HG02943 (cell line): Measurements from ENCODE around the gene AKAP13.
"Not testable (repeated sequence)": the region's sequence is repeated elsewhere in the genome, so short reads cannot be mapped to it uniquely, and the experiment has no call there.

Experiments used
- ATAC-seq: cut with Tn5 transposase; IDR thresholded peaks from one replicate; pipeline ENCODE4 v1.9.1; 2021; ENCODE audit warnings: mild to moderate bottlenecking, low read depth, moderate library complexity; ENCODE audit not compliant: unreplicated experiment

AKAP13 gene

DNA sequence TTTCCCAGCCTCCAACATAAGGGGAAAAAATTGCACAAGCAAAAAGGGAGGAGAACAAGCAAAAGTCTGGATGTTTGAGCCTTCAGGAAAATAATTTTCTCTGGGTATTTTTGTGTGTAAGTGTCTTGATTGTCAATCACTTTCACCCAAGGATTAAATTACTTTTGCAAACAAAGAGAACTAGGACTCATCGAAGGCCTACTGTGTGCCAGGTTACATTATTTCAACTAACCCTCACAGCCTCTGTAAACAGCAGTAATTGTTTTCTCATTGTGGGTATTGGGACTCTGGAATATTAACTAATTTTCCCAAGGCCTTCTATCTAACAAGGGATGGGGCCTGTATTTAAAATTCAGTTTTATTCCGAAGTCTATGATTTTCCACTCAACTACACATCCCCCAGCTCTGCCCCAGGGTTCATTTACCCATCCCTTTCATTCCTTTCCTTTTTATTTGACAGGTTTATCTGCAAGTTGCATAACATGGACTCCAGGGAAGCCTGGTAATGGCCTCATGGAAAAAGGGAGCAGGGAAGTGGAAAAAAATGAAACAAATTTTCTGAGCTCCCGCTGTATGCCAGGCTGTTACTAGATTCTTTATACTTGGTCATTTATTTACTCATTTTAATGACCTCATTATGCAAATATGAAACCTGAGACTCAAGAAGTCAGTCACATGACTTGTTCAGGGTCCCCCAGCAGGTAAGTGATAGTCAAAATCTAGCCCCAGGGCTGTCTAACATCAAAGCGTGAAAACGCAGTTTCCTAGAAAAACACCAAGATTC lies 32.9 kb upstream of the AKAP13 start:
- not testable (repeated sequence) for ATAC-seq

DNA sequence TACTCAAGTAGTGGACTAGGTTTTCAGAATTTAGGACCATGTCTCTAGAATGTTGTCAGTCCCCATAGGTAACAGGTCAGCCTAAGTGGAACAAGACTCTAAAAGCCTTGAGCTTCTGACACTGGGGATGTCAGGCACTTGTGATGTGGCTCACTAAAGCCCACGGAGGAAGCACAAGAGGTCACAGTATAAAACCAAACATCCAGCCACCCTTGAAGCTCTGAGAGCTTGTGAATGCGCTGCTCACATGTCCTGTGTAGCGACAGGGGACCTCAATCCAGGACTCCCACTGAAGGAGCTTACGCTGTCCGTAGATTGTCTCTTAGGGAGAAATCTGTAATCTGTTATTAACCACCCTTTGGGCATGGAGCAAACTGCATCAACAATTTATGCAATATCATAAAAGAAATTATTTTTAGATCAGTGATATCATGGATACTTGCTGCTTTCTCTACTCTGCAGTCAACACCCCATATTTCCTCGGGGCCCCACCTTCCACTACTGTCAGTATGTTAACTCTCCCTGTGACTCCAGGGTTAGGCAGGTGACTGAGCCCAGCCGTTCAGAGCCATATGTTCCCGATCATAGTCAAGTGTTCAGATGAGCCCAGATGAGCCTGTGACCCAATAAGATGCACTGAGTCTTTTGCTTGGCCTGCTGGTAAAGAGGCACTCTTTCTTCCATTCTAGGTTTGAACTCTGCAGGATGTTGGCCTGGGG lies 32.2 kb upstream of the AKAP13 start:
- not testable (repeated sequence) for ATAC-seq

DNA sequence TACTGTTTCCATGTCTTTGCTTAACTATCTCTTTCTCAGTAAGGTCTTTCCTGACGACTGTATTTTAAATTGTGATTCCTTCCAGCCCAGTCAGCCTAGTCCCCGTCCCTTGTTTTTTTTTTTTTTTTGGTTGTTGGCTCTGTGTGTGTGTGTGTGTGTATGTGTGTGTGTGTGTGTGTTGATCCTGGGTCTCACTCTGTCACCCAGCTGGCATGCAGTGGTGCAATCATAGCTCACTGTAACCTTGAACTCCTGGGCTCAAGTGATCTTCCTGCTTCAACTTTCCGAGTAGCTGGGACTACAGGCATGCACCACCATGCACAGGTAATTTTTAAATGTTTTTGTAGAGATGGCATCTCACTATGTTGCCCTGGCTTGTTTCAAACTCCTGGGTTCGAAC lies 31.3 kb upstream of the AKAP13 start:
- ATAC-seq, result not testable (repeated sequence)

- no peak for ATAC-seq
These were observed 30.0 kb upstream of the AKAP13 start for GRCh38 chr15:85350395-85350794.

GRCh38 chr15:85351501-85351900 lies 28.9 kb upstream of the AKAP13 start:
- ATAC-seq, result not testable (repeated sequence)

GRCh38 chr15:85351965-85352364 lies 28.4 kb upstream of the AKAP13 start:
- ATAC-seq, result no peak

GRCh38 chr15:85353516-85353915 lies 26.9 kb upstream of the AKAP13 start:
- no peak for ATAC-seq

- ATAC-seq, result no peak
These were observed 25.9 kb upstream of the AKAP13 start for GRCh38 chr15:85354461-85354860.

GRCh38 chr15:85354948-85355347 lies 25.5 kb upstream of the AKAP13 start:
- ATAC-seq, result no peak

DNA sequence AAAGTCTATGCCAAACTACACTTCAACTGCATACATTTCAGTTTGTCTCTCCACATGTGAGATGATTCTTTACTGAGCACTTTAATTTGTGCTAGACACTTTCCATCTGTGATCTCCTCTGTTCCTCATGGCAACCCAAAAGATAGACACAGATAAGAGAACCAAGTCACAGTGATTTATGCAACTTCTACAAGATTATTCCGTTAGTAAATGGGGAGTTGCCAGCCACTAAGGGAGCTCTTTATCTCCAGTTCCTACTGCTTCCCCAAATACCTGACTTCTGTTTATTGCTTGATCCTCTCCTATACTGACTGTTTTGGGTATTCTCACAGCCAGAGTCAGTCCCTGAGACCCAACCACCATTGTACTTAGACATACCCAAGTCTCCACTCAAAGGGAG lies 24.1 kb upstream of the AKAP13 start:
- ATAC-seq, result no peak

DNA sequence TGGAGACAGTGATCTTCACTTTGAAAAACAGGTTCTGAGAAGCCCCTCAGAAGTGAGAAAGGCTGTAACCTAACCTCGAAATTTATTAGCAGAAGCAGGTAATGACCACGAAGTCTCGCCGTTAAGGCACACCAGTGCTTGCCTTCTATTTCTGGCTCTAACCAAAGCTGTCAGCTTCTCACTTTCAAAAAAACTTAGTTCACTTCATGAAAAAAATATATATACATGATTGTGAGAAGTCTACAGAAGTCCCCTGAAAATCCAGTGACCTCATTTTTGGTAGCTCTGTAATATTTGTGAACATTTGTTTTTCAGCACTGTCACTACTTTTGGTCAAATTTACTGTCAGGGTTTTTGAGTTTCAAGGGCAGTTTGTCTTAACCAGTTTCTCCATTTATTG lies 19.1 kb upstream of the AKAP13 start:
- ATAC-seq, result no peak

DNA sequence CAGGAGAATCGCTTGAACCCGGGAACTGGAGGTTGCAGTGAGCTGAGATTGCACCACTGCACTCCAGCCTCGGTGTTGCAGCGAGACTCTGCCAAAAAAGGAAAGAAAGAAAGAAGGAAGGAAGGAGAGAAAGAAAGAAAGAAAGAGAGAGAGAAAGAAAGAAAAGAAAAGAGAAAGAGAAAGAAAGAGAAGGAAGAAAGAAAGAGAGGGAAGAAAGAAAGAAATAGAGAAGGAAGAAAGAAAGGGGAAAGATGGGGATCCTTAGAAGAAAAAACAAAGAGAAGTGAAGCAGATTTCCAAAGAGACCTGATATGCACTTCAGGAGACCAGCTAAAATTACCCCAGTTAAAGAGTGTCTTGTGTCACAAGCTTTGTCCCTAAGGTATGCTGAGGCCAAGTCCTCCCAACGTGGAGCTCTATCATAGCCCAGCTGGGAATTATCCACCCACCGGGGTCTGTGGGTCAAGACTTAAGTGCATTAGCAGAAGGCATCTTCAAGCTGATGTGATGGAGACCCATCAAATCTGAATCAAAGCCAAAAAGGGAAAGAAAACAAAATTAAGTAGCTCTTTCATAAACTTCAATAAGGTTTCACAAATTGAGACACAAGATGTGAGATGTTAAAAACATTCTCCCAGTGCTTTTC lies 17.8 kb upstream of the AKAP13 start:
- ATAC-seq, result no peak

DNA sequence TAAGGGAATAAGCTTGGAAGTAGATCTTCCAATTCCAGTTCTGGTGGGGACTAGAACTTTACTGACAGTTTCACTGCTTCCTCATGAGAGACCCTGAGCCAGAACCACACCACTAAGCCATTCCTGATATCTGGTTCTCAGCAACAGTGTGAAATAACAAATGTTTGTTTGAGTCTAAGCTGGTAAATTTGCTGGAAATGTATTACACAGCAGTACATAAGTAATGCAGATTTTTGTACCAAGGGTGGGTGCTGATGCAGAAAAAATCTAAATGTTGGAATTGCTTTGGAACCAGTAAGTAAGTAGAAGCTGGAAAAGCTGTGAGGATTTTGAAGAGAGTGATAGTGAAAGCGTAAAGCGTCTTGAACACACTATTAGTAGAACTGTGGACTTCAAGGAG lies 14.4 kb upstream of the AKAP13 start:
- no peak for ATAC-seq

- no peak for ATAC-seq
These were observed 12.7 kb upstream of the AKAP13 start for GRCh38 chr15:85367741-85368140.

GRCh38 chr15:85374831-85375230 lies 5.6 kb upstream of the AKAP13 start:
- ATAC-seq, result no peak

DNA sequence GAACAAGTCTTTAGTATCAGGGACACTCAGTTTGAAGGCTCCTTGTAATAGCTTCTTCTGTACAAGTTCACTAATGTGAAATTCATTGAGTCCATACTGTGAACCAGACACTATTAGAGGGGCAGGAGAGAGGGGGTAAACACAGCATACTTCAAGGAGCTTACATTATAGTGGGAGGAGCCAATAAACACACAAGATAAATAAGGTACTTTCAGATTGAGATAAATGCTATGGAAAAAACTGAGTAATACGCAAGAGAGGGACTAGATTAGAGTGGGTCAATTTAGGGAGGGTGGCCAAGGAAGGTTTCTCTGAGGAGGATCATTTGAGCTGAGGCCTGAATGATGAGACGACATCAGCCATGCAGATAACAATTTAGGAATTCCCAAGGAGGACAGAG lies 3.1 kb upstream of the AKAP13 start:
- no peak for ATAC-seq

- ATAC-seq, result no peak
These were observed 2.4 kb upstream of the AKAP13 start for GRCh38 chr15:85377986-85378385.

- no peak for ATAC-seq
These were observed 836 bp upstream of the AKAP13 start for GRCh38 chr15:85379403-85380131.

DNA sequence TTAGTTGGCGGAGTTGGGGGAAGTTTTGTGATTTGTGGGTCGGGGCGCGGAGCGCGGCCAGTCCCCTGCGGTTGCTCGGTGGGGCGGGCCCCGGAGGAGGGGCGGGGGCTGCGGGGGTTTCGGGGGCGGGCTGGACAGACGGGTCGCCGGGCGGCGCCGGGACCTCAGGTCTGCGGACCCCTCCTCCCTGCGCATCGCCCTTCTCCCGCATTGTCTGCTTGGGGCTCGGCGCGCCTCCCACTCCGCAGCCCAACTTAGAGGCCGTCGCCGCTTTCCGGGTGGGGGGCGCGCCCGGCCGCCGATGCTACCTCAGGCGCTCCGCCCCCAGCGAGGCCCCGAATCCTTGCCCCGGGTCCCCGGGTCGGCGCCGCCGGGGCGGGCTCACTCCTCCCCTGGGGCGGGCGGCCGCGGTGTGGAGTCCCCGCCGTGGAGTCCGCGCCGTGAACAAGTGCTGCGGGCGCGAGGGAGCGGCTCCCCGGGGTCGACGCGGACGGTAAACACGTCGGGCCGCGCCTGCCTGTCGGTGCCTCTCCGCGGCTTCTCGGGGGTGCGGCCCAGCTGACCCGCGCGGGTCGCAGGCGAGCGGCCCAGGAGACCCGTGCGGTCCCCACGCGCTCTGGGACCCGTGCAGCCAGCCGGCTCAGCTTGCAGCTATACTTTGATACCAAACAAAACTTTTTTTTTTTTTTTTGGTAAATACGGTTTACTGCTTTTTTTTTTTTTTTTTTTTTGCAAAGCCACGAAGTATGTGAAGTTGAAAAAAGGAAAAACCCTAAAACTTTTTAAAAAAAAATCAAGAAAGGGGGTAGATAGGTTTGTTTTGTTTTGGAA lies 624 bp downstream of the AKAP13 start:
- ATAC-seq, result peak; percentile 29
